ENCODE data around the gene PKNOX1. TPM values are rescaled to one million over a fixed set of nuclear protein-coding genes. Genes with fewer than 3 reads are reported as not detected.
"Not testable (repeated sequence)": the region's sequence is repeated elsewhere in the genome, so short reads cannot be mapped to it uniquely, and the experiment has no call there.

PKNOX1 gene
- total and polyA plus RNA-seq, 2 donors (not counting 1 experiment from before 2014, with no cell fraction given), result 12.2 to 43.8 TPM

DNA sequence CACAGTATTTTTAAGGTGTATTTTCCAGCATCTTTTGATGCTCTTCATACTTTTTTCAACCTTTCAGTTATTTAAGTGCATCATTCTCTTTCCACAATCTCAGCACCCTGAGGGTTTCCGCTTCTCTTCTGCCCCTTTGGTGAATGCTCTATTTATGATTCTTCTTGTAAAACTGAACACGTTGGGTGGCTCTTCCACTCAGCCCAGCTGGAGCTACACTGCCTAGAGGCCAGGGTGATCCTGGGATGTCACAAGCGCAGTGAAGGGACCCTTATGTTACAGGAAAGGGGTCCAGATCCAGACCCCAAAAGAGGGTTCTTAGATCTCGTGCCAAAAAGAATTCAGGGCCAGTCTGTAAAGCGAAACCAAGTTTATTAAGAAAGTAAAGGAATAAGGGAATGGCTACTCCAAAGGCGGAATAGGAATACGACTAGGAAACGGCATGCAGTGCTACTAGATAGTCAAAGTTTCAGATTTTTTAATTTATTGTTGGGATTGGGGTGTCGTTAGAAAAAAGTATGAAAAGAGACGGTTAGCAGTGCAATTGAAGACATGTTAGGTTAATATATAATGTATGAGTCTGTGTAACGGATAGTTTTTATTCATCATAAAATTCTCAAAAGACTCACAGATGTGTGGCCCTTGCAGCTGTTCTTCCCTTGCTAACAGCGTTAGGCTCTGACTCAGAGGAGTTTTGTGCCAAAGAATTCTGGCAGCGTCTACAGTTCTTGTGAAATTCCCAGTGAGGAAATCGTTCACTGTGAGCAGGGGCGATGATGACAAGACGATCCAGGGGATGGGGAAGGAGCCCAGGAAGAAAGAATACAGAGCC, 34.6 kb upstream of the PKNOX1 start:
- Histone ChIP-seq H4K20me1 (ENCODE audit: control insufficient read depth, extremely low read depth, insufficient read depth, low read length) (no peaks in the 10 kb centered on the region), H3K4me3 (replicated peaks in 1 of 4; ENCODE audit: control extremely low read depth in 1 of 4, insufficient read depth in 1 of 4, low read depth in 3 of 4, low read length in 4 of 4) (peak overlapping the region; percentile 24 to 57 (median 41)), H2AFZ (ENCODE audit: low read length) (peak overlapping the region; percentile 72), H3K4me2 (ENCODE audit: extremely low read depth, insufficient read depth, low read length) (peak overlapping the region; percentile 92), H3K27me3 (ENCODE audit: control insufficient read depth, insufficient read depth, low read length) (no peaks in the 10 kb centered on the region), H3K79me2 (ENCODE audit: control insufficient read depth, insufficient read depth, low read length) (no peaks in the 10 kb centered on the region), H3K4me1 (ENCODE audit: control insufficient read depth, extremely low read depth, insufficient read depth, low read length) (peaks cover 3% of the 10 kb centered on the region), H3K9ac (ENCODE audit: insufficient read depth, low read length) (peak overlapping the region; percentile 21), H3K9me3 (ENCODE audit: control insufficient read depth, insufficient read depth, low read depth, low read length) (no peaks in the 10 kb centered on the region), H3K27ac (ENCODE audit: insufficient read depth, low read length) (peak overlapping the region; percentile 72), H3K36me3 (ENCODE audit: control insufficient read depth, insufficient read depth, low read length) (no peaks in the 10 kb centered on the region)
- DNase-seq (ENCODE audit: low read depth in 2 of 2), result peak; percentile 96 to 99
- TF ChIP-seq, protein P1, sequence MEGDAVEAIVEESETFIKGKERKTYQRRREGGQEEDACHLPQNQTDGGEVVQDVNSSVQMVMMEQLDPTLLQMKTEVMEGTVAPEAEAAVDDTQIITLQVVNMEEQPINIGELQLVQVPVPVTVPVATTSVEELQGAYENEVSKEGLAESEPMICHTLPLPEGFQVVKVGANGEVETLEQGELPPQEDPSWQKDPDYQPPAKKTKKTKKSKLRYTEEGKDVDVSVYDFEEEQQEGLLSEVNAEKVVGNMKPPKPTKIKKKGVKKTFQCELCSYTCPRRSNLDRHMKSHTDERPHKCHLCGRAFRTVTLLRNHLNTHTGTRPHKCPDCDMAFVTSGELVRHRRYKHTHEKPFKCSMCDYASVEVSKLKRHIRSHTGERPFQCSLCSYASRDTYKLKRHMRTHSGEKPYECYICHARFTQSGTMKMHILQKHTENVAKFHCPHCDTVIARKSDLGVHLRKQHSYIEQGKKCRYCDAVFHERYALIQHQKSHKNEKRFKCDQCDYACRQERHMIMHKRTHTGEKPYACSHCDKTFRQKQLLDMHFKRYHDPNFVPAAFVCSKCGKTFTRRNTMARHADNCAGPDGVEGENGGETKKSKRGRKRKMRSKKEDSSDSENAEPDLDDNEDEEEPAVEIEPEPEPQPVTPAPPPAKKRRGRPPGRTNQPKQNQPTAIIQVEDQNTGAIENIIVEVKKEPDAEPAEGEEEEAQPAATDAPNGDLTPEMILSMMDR (conservative IDR thresholded peaks at IDR 0.05 in 1 of 2, IDR thresholded peaks at IDR 0.05 in 1 of 2; ENCODE audit: low read depth in 1 of 2, low read length in 2 of 2), result no peak
- no peak for TF ChIP-seq EZH2 (IDR thresholded peaks at IDR 0.05; ENCODE audit: low read length, missing control alignments)

DNA sequence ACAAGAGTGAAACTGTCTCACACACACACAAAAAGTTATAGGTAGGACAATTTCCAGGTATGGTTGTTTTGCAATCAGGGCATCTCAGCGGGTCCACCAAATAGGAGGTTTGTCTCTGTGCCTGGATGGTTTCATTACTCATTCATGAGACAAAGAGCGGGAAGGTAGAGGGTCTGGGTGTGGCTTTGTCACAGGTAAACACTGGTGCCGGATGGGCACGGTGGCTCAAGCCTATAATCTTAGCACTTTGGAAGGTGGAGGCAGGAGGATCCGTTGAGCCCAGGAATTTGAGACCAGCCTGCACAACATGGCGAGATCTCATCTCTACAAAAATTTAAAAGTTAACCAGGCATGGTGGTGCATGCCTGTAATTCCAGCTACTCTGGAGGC, 32.7 kb upstream of the PKNOX1 start:
- no peak overlapping the region for H3K4me2 ChIP-seq (ENCODE audit: extremely low read depth, insufficient read depth, low read length)
- no peaks in the 10 kb centered on the region for H4K20me1 ChIP-seq (ENCODE audit: control insufficient read depth, extremely low read depth, insufficient read depth, low read length)
- no peaks in the 10 kb centered on the region for H3K9me3 ChIP-seq (ENCODE audit: control insufficient read depth, insufficient read depth, low read depth, low read length)
- peaks cover 3% of the 10 kb centered on the region for H3K4me1 ChIP-seq (ENCODE audit: control insufficient read depth, extremely low read depth, insufficient read depth, low read length)
- no peak overlapping the region for H3K9ac ChIP-seq (ENCODE audit: insufficient read depth, low read length)
- no peak overlapping the region for H2AFZ ChIP-seq (ENCODE audit: low read length)
- no peak for TF ChIP-seq EZH2 (IDR thresholded peaks at IDR 0.05; ENCODE audit: low read length, missing control alignments)
- TF ChIP-seq, protein P1 (conservative IDR thresholded peaks at IDR 0.05 in 1 of 2, IDR thresholded peaks at IDR 0.05 in 1 of 2; ENCODE audit: low read depth in 1 of 2, low read length in 2 of 2), result no peak
- no peak overlapping the region for H3K27ac ChIP-seq (ENCODE audit: insufficient read depth, low read length)
- no peaks in the 10 kb centered on the region for H3K27me3 ChIP-seq (ENCODE audit: control insufficient read depth, insufficient read depth, low read length)
- no peak for DNase-seq (ENCODE audit: low read depth in 2 of 2)
- H3K36me3 ChIP-seq (ENCODE audit: control insufficient read depth, insufficient read depth, low read length), result no peaks in the 10 kb centered on the region
- H3K4me3 ChIP-seq (replicated peaks in 1 of 4; ENCODE audit: control extremely low read depth in 1 of 4, insufficient read depth in 1 of 4, low read depth in 3 of 4, low read length in 4 of 4), result no peak overlapping the region
- no peaks in the 10 kb centered on the region for H3K79me2 ChIP-seq (ENCODE audit: control insufficient read depth, insufficient read depth, low read length)

DNA sequence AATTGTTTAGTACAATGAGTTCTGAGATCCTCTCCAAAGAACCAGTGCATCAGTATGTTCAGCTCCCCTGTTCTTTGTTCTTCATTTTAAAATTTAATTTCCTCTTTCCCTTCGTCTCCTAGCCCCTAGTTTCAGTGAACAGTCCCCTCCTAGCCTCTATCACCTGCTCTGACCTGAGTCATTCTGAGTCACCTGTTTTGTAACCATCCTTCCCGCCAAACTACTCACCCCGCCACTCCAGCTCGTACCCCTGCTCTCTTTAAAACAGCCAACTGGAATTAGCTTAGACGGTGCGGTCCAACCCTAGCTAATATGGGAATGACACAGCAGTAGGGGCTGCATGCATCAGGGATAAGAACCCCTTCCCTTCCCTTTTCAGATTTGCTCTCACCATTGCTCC, 32.1 kb upstream of the PKNOX1 start:
- Histone ChIP-seq H3K9ac (ENCODE audit: insufficient read depth, low read length) (no peak overlapping the region), H3K4me3 (replicated peaks in 1 of 4; ENCODE audit: control extremely low read depth in 1 of 4, insufficient read depth in 1 of 4, low read depth in 3 of 4, low read length in 4 of 4) (no peak overlapping the region), H3K9me3 (ENCODE audit: control insufficient read depth, insufficient read depth, low read depth, low read length) (no peaks in the 10 kb centered on the region), H2AFZ (ENCODE audit: low read length) (no peak overlapping the region), H3K79me2 (ENCODE audit: control insufficient read depth, insufficient read depth, low read length) (no peaks in the 10 kb centered on the region), H3K27me3 (ENCODE audit: control insufficient read depth, insufficient read depth, low read length) (no peaks in the 10 kb centered on the region), H4K20me1 (ENCODE audit: control insufficient read depth, extremely low read depth, insufficient read depth, low read length) (no peaks in the 10 kb centered on the region), H3K4me2 (ENCODE audit: extremely low read depth, insufficient read depth, low read length) (no peak overlapping the region), H3K36me3 (ENCODE audit: control insufficient read depth, insufficient read depth, low read length) (no peaks in the 10 kb centered on the region), H3K4me1 (ENCODE audit: control insufficient read depth, extremely low read depth, insufficient read depth, low read length) (peaks cover 3% of the 10 kb centered on the region), H3K27ac (ENCODE audit: insufficient read depth, low read length) (no peak overlapping the region)
- TF ChIP-seq, protein P1 (conservative IDR thresholded peaks at IDR 0.05 in 1 of 2, IDR thresholded peaks at IDR 0.05 in 1 of 2; ENCODE audit: low read depth in 1 of 2, low read length in 2 of 2), result no peak
- no peak for TF ChIP-seq EZH2 (IDR thresholded peaks at IDR 0.05; ENCODE audit: low read length, missing control alignments)
- no peak for DNase-seq (ENCODE audit: low read depth in 2 of 2)

DNA sequence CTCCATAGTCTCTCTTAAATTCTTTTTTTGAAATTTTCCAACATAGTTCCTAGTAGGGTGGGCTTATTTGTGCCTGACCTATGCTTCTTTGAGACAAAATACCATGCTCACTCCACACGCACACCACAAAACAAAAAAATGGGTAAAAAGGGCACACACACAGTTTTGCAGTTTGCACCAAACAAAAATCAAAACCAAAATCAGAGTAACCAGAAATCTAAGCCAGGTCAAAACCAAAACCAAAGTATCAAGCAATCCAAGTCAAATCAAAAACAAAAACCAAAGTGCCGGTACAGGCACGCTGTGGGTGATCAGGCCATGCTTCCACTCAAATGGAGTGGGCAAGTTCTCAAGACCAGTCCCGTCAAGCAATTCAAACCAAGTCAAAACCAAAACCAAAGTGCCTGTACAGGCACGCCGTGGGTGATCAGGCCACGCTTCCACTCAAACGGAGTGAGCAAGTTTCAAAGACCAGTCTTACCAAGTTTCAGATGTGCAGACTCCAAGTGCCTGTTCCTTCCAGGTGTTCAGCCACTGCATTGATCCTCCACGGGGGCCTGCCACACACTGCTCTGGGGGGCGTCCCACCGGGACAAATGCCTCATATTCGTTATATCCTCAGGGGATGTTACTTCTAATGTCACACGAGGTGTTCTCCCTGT, 25.1 kb upstream of the PKNOX1 start:
- H3K4me2 ChIP-seq (ENCODE audit: extremely low read depth, insufficient read depth, low read length); H3K27me3 ChIP-seq (ENCODE audit: control insufficient read depth, insufficient read depth, low read length); H3K4me3 ChIP-seq (replicated peaks in 1 of 4; ENCODE audit: control extremely low read depth in 1 of 4, insufficient read depth in 1 of 4, low read depth in 3 of 4, low read length in 4 of 4); H3K36me3 ChIP-seq (ENCODE audit: control insufficient read depth, insufficient read depth, low read length); H3K27ac ChIP-seq (ENCODE audit: insufficient read depth, low read length); H4K20me1 ChIP-seq (ENCODE audit: control insufficient read depth, extremely low read depth, insufficient read depth, low read length); DNase-seq (ENCODE audit: low read depth in 2 of 2); H3K79me2 ChIP-seq (ENCODE audit: control insufficient read depth, insufficient read depth, low read length); H3K9ac ChIP-seq (ENCODE audit: insufficient read depth, low read length); H3K4me1 ChIP-seq (ENCODE audit: control insufficient read depth, extremely low read depth, insufficient read depth, low read length); H3K9me3 ChIP-seq (ENCODE audit: control insufficient read depth, insufficient read depth, low read depth, low read length); H2AFZ ChIP-seq (ENCODE audit: low read length): not testable (repeated sequence)
